ENCODE data around the gene PLVAP. TPM values are rescaled to one million over a fixed set of nuclear protein-coding genes. Genes with fewer than 3 reads are reported as not detected.

The PLVAP gene
- total RNA-seq, 1 experiment from 2014 or later: not detected

DNA sequence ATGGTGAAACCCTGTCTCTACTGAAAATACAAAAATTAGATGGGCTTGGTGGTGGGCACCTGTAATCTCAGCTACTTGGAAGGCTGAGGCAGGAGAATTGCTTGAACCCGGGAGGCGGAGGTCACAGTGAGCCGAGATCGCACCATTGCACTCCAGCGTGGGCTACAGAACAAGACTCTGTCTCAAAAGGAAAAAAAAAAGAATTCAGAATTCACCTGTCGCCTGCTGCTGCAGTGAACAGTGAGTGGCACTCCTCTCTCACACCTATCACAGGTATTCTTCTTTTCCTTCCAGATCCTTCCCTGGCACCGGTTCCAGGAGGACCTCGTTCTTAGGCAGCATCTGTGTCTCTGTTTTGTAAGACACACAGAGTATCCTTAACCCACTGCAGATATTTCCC lies 37.0 kb upstream of the PLVAP start:
- H3K9me3 Mint-ChIP-seq: no peaks in the 10 kb centered on the region; a peak in 1 of 5 replicates
- Histone ChIP-seq H3T11ph (ENCODE audit: low read length) (no peak overlapping the region), H2AFZ (ENCODE audit: low read length) (no peak overlapping the region), H3K4me1 (ENCODE audit: insufficient read depth, low read length) (no peaks in the 10 kb centered on the region; the same call in 1 of the 2 replicates), H2BK5ac (ENCODE audit: insufficient read length, low read length) (no peak overlapping the region), H4K91ac (ENCODE audit: insufficient read length, low read depth, low read length) (no peak overlapping the region), H3K9ac (ENCODE audit: extremely low read depth, insufficient read length, low read length) (no peak overlapping the region), H2BK120ac (ENCODE audit: low read depth, low read length, poor library complexity, severe bottlenecking) (no peak overlapping the region), H3K4ac (ENCODE audit: low read depth, low read length) (no peak overlapping the region), H2AK5ac (ENCODE audit: insufficient read length, low read length) (no peak overlapping the region), H2BK15ac (ENCODE audit: low read depth, low read length) (no peak overlapping the region), H4K5ac (ENCODE audit: insufficient read length, low read depth, low read length) (no peak overlapping the region), H3K14ac (ENCODE audit: insufficient read depth, low read length) (no peak overlapping the region), H3K23ac (ENCODE audit: insufficient read length, low read depth, low read length) (no peak overlapping the region), H3K23me2 (ENCODE audit: insufficient read length, low read depth, low read length, poor library complexity, severe bottlenecking) (peaks cover 4% of the 10 kb centered on the region), H3K9me3 (ENCODE audit: control insufficient read depth, low read depth, low read length) (no peaks in the 10 kb centered on the region), H2BK20ac (ENCODE audit: low read depth, low read length, poor library complexity, severe bottlenecking) (no peak overlapping the region), H3K27ac (ENCODE audit: insufficient read length, low read depth, low read length) (no peak overlapping the region), H3K79me2 (ENCODE audit: insufficient read depth, low read length) (no peaks in the 10 kb centered on the region), H3K56ac (ENCODE audit: insufficient read length, low read depth, low read length) (no peak overlapping the region), H4K8ac (replicated peaks; ENCODE audit: insufficient read length, low read depth, low read length) (no peak overlapping the region), H3K27me3 (ENCODE audit: insufficient read depth, low read length) (no peaks in the 10 kb centered on the region), H2BK12ac (ENCODE audit: insufficient read length, low read depth, low read length) (no peak overlapping the region), H3K4me2 (ENCODE audit: insufficient read depth, insufficient read length, low read length) (no peak overlapping the region), H4K20me1 (ENCODE audit: control insufficient read depth, insufficient read depth, insufficient read length) (no peaks in the 10 kb centered on the region), H3K18ac (ENCODE audit: insufficient read length, low read depth, low read length) (no peak overlapping the region), H3K79me1 (ENCODE audit: insufficient read depth, low read depth, low read length, poor library complexity, severe bottlenecking) (no peaks in the 10 kb centered on the region)
- peaks cover 2 to 32% (median 7%) of the 10 kb centered on the region in 3 experiments; a peak in 4 of 7 replicates for H3K36me3 Mint-ChIP-seq (ENCODE audit: insufficient read depth in 1 of 3, low read depth in 3 of 3)
- H3K27ac Mint-ChIP-seq: peak overlapping the region in 2 of 3 experiments; percentile 81 to 82; a peak in 3 of 7 replicates
- no CpG with 5 or more reads among the region's 8 CpGs for WGBS (ENCODE audit: extremely low coverage, insufficient read length, low lambda C conversion rate)
- H3K4me3 Mint-ChIP-seq: no peak overlapping the region
- peaks cover 34% of the 10 kb centered on the region for H3K27me3 Mint-ChIP-seq (ENCODE audit: low read depth)
- DNase-seq: no peak
- peaks cover 28 to 44% of the 10 kb centered on the region in 2 experiments for H3K4me1 Mint-ChIP-seq
- TF ChIP-seq, protein P1, sequence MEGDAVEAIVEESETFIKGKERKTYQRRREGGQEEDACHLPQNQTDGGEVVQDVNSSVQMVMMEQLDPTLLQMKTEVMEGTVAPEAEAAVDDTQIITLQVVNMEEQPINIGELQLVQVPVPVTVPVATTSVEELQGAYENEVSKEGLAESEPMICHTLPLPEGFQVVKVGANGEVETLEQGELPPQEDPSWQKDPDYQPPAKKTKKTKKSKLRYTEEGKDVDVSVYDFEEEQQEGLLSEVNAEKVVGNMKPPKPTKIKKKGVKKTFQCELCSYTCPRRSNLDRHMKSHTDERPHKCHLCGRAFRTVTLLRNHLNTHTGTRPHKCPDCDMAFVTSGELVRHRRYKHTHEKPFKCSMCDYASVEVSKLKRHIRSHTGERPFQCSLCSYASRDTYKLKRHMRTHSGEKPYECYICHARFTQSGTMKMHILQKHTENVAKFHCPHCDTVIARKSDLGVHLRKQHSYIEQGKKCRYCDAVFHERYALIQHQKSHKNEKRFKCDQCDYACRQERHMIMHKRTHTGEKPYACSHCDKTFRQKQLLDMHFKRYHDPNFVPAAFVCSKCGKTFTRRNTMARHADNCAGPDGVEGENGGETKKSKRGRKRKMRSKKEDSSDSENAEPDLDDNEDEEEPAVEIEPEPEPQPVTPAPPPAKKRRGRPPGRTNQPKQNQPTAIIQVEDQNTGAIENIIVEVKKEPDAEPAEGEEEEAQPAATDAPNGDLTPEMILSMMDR (conservative IDR thresholded peaks at IDR 0.05): no peak
